K562 (cell line): Measurements from ENCODE around the gene JAM2. TPM values are rescaled to one million over a fixed set of nuclear protein-coding genes. Genes with fewer than 3 reads are reported as not detected.
A peak's percentile ranks its signal among the peaks of the same experiment; 100 is the strongest.

Experiments
- ATF7 ChIP-seq: fragments of 450-650 bp; IDR thresholded peaks from 2 replicates; pipeline ENCODE4 v1.7.1; 2014; ENCODE audit warnings: mild to moderate bottlenecking, moderate library complexity
- BMI1 ChIP-seq: fragments of 150-350 bp; IDR thresholded peaks from 2 replicates; pipeline ENCODE4 v1.6.1; 2014; ENCODE audit warnings: low read length
- C11orf30 ChIP-seq: fragments of 450-650 bp; IDR thresholded peaks from 2 replicates; pipeline ENCODE4 v1.6.1; 2016; ENCODE audit warnings: low read depth, mild to moderate bottlenecking
- CHD1 ChIP-seq: fragments of 200-600 bp; sonication (generic); IDR thresholded peaks from one replicate; pipeline ENCODE4 v1.6.1; 2012; ENCODE audit warnings: mild to moderate bottlenecking, moderate library complexity, low read length, inconsistent platforms
- CREM ChIP-seq: IDR thresholded peaks from 2 replicates; pipeline ENCODE4 v1.6.1; 2014; ENCODE audit warnings: antibody characterized with exemption, low read depth
- E2F1 ChIP-seq: sonication (generic); formaldehyde crosslinking; IDR thresholded peaks from 2 replicates; pipeline ENCODE4 v1.8.1; 2023; ENCODE audit warnings: mild to moderate bottlenecking, missing genetic modification reagents, moderate library complexity
- ETV1 ChIP-seq: fragments of 450-650 bp; conservative IDR thresholded peaks from 2 replicates; pipeline ENCODE4 v1.6.1; 2016; ENCODE audit warnings: missing genetic modification characterization, control low read depth, low read depth, missing compliant biosample characterization
- GABPB1 ChIP-seq: sonication (generic); formaldehyde crosslinking; IDR thresholded peaks from 2 replicates; pipeline ENCODE4 v1.8.0; 2022; ENCODE audit warnings: mild to moderate bottlenecking, missing genetic modification reagents
- HMGN3 ChIP-seq: IDR thresholded peaks from 2 replicates; pipeline ENCODE4 v1.6.1; 2011; ENCODE audit warnings: borderline replicate concordance, low read depth, mild to moderate bottlenecking, mixed read lengths, low read length; ENCODE audit not compliant: insufficient read length; ENCODE audit errors: extremely low read depth
- ID3 ChIP-seq, 2 experiments: fragments of 250-450 bp in 1 of 2; fragments of 450-650 bp in 1 of 2; sonication (Bioruptor Pico) in 1 of 2; IDR thresholded peaks; 2 replicates each; pipeline versions ENCODE4 v1.6.1 to v1.8.0; 2016 to 2021; ENCODE audit warnings: mild to moderate bottlenecking in 2 of 2, moderate library complexity in 2 of 2, missing compliant biosample characterization in 1 of 2, missing genetic modification characterization in 1 of 2
- NR2C1 ChIP-seq, 2 experiments: fragments of 450-650 bp; IDR thresholded peaks; 2 replicates each; pipeline ENCODE4 v1.6.1; 2017; ENCODE audit warnings: mild to moderate bottlenecking in 2 of 2, antibody characterized with exemption in 1 of 2, inconsistent platforms in 1 of 2, missing compliant biosample characterization in 1 of 2, missing genetic modification characterization in 1 of 2
- NR4A1 ChIP-seq, 2 experiments: fragments of 250-450 bp in 1 of 2; fragments of 450-650 bp in 1 of 2; sonication (Bioruptor Pico) in 1 of 2; IDR thresholded peaks; 2 replicates each; pipeline versions ENCODE4 v1.4.0 to v1.6.1; 2016 to 2020; ENCODE audit warnings: mild to moderate bottlenecking in 2 of 2, missing compliant biosample characterization in 1 of 2, missing genetic modification characterization in 1 of 2, moderate library complexity in 1 of 2
- POLR2G ChIP-seq: fragments of 200-400 bp; formaldehyde crosslinking; IDR thresholded peaks from 2 replicates; pipeline ENCODE4 v1.6.1; 2017; ENCODE audit warnings: low read depth, mild to moderate bottlenecking, antibody characterized with exemption, low read length, moderate library complexity
- SP1 ChIP-seq: sonication (generic); formaldehyde crosslinking; IDR thresholded peaks from 2 replicates; pipeline ENCODE4 v1.8.1; 2022; ENCODE audit warnings: mild to moderate bottlenecking, missing genetic modification reagents
- TCF7L2 ChIP-seq: fragments of 150-350 bp; IDR thresholded peaks from 2 replicates; pipeline ENCODE4 v1.6.1; 2016; ENCODE audit warnings: low read depth, mild to moderate bottlenecking, low read length, moderate library complexity
- TFAP4 ChIP-seq: sonication (generic); formaldehyde crosslinking; IDR thresholded peaks from 2 replicates; pipeline ENCODE4 v1.8.0; 2022; ENCODE audit warnings: missing genetic modification reagents, mild to moderate bottlenecking, moderate library complexity, borderline replicate concordance
- USF2 ChIP-seq: sonication (generic); formaldehyde crosslinking; IDR thresholded peaks from 2 replicates; pipeline ENCODE4 v1.5.0; 2020; ENCODE audit warnings: missing genetic modification reagents
- YY1 ChIP-seq, 3 experiments: IDR thresholded peaks; 2 replicates each; pipeline ENCODE4 v1.6.1; 2011; ENCODE audit warnings: low read length in 2 of 3, mild to moderate bottlenecking in 2 of 3, moderate library complexity in 2 of 3, borderline replicate concordance in 1 of 3, control low read depth in 1 of 3, low read depth in 1 of 3; ENCODE audit not compliant: insufficient read depth in 3 of 3, insufficient replicate concordance in 2 of 3, control insufficient read depth in 1 of 3, insufficient read length in 1 of 3; ENCODE audit errors: extremely low read depth in 1 of 3
- ZFX ChIP-seq: sonication (generic); formaldehyde crosslinking; IDR thresholded peaks from 2 replicates; pipeline ENCODE4 v1.8.0; 2022; ENCODE audit warnings: mild to moderate bottlenecking, missing genetic modification reagents, moderate library complexity
- ZNF695 ChIP-seq: fragments of 450-650 bp; formaldehyde crosslinking; IDR thresholded peaks from 2 replicates; pipeline ENCODE4 v1.4.0; 2020; ENCODE audit warnings: mild to moderate bottlenecking, moderate library complexity
- ZNF764 ChIP-seq: fragments of 250-450 bp; sonication (Bioruptor Pico); IDR thresholded peaks from 2 replicates; pipeline ENCODE4 v1.4.0; 2020; ENCODE audit warnings: low read depth, mild to moderate bottlenecking, moderate library complexity
- polyA plus RNA-seq, 8 experiments: library from polyadenylated mRNA; depleted of rRNA in 4 of 8; stranded (reverse) in 5 of 8; unstranded in 3 of 8; fragments of >200 nt; fragmentation: Nextera tagmentation in 2 of 8; fragmentation: Illumina TruSeq in 1 of 8; extraction: Ambion mirVana in 2 of 8; extraction: Trizol in 1 of 8; gene quantifications; 2 replicates each; pipeline versions ENCODE4 v1.2.1 to v1.2.3, GENCODE V29; 2011 to 2014; ENCODE audit warnings: inconsistent platforms in 1 of 8, missing spikeins in 1 of 8
- total RNA-seq, 7 experiments: library from RNA; depleted of rRNA in 6 of 7; stranded (reverse); fragments of >200 nt in 6 of 7; fragmentation: Illumina TruSeq in 2 of 7; extraction: Trizol in 2 of 7; gene quantifications; 2 replicates each; pipeline versions ENCODE4 v1.2.1 to v1.2.3, GENCODE V29; 2011 to 2021; ENCODE audit warnings: low replicate concordance in 1 of 7

The JAM2 gene
- total and polyA plus RNA-seq, 9 of the 15 experiments (the other 6 are each of a cell fraction or from before 2014, with no cell fraction given), result 0.03 to 0.08 (median 0.07) TPM; not detected in 6

- TF ChIP-seq ATF7 (peak; percentile 75), ETV1 (tag) (peak; percentile 97), TCF7L2 (no peak), TFAP4 (CRISPR knock-in tag) (peak; percentile 84; the same call in 1 of the 2 replicates), CHD1 (peak; percentile 64), ZFX (CRISPR knock-in tag) (peak; percentile 86), GABPB1 (peak; percentile 100), YY1 (IDR thresholded peaks at IDR 0.05; ENCODE audit: borderline replicate concordance in 1 of 3, control insufficient read depth in 1 of 3, extremely low read depth in 1 of 3, insufficient read depth in 3 of 3, insufficient read length in 1 of 3, insufficient replicate concordance in 2 of 3, low read depth in 1 of 3, low read length in 2 of 3) (peak; percentile 90 to 96 (median 94)), NR2C1 (IDR thresholded peaks at IDR 0.05) (peak; percentile 100), NR2C1 (tag; IDR thresholded peaks at IDR 0.05) (peak; percentile 100), ZNF764 (CRISPR knock-in tag) (no peak), BMI1 (no peak), HMGN3 (peak; percentile 66), CREM (peak; percentile 93), POLR2G (peak; percentile 88), ID3 (CRISPR knock-in tag; IDR thresholded peaks at IDR 0.05) (no peak), ID3 (tag; IDR thresholded peaks at IDR 0.05) (peak; percentile 95; the same call in 1 of the 2 replicates), E2F1 (CRISPR knock-in tag) (0 out of 2 replicates have a peak, but pooled peaks have one; percentile 37), NR4A1 (CRISPR knock-in tag; IDR thresholded peaks at IDR 0.05) (no peak), NR4A1 (tag; IDR thresholded peaks at IDR 0.05) (peak; percentile 66; the same call in 1 of the 2 replicates), SP1 (peak; percentile 97), USF2 (CRISPR knock-in tag) (peak; percentile 13), C11orf30 (peak; percentile 90), ZNF695 (CRISPR knock-in tag) (no peak)
These were observed 96.0 kb downstream of the JAM2 start, which contains the start of the genes ATP5PF and GABPA (continued) for GRCh38 chr21:25734904-25735645.
